Ammon's horn (tissue), 1 donor: ENCODE data around the gene LEFTY1.
"Not testable (repeated sequence)": the region's sequence is repeated elsewhere in the genome, so short reads cannot be mapped to it uniquely, and the experiment has no call there.

ENCODE experiments used
- DNase-seq: peaks from one replicate; pipeline ENCODE4 v3.0.0-alpha.2; 2016; ENCODE audit warnings: low spot score

LEFTY1 gene

DNA sequence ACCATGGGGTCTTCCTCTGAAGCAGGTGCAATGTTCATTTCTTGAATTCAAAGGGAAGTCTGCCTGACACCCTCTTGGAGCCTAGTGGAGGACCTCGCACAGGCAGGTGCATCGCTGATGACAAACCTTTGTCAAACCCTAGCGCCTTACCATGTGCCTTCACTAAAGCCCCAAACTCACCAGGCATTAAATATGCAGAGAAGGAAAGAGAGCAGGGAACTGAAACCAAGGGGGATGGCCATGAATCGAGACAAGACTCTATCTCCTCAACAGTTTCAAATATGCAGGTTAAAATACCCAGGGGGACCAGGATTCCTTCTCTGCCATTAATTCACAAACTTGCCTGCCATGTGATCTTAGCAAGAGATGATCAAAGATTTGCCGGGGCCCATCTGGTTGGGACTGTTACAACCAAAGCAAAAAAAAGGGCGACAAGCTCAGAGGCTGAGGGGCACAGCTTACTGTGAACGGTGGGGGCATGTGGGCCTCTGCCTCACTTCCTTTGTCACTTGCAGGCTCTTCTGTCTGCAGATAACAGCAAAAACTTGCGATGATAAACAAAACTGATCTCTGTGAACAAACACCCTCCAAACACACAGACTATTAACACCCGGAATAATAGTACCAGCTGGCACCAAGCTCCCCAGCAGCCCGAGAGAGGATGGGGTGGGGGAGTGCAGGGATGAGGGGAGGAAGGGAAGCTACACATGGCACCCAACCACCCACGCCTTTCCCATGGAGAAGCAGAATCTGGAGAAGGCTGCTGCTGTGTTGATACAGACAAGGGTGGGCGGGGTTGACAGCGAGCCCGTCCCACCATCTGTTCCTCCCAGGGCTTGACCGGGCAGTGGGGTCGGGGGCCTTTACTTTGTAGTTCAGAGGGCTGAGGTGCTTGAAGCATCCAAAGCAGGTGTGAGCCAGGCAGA lies 40.7 kb downstream of the LEFTY1 start:
- DNase-seq, result peak; percentile 93

DNA sequence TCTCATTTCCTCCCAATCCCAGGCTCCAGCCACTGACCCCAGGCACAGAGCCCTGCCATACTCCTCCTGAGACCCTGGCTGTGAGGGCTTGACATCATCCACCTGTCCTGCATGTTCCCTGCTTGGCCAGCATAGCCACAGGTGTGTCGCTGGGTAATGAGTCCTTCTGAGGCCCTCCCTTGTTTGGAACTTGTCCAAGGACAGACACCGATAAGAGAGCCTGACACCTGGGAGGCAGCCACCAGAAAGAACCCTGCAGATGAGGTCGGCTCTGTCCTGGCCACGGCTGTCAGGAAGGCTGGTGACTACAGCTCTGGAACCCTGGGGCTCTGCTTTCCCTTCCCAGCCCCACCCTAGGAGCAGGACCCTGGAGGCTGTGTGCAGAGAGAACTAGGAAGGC lies 41.3 kb downstream of the LEFTY1 start:
- DNase-seq, result no peak

DNA sequence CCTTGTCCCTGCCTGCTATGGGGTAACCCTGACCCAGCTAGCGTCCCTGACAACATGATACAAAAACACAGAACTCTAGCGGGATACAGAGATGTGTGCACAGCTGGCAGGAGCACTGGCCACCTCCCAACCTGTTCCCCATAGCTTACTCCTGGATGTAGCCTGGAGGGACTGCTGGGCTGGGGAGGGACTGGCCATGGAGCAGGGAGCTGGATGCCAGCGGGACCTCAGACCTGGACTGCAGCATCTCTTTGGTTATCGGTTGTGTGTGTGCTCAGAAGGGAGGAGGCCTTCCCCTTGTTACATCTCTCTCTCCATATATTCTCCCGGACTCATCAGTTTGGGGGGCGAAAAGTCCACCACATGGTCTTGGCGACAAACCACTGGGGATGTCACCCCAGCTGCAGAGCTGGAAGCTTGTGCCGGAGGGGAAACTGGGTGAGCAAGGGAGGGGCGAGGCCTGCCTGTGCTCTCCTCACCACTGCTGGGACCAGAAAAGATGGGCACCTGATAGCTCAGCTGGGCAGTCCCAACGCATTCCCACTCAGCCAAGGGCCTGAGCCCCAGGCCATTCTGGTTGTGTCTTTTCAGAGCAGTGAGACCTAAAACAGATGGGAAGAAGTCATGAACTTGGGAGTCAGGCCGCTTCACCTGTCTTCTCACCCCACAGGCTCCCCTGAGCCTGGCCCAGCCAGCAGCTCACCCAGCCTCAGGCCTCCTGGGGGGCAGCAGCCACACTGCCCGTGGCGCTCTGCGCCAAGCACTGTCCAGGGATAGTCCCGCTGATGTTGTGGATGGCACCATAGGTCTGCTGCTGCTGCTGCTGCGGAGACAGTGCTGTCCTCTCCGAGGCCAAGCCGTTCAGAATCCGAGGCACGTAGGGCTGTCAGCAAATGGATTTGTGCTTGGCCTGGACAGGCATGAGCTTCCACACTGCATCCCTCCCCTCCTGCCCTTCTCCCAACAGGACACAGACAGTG lies 42.3 kb downstream of the LEFTY1 start:
- peak; percentile 60 for DNase-seq

DNA sequence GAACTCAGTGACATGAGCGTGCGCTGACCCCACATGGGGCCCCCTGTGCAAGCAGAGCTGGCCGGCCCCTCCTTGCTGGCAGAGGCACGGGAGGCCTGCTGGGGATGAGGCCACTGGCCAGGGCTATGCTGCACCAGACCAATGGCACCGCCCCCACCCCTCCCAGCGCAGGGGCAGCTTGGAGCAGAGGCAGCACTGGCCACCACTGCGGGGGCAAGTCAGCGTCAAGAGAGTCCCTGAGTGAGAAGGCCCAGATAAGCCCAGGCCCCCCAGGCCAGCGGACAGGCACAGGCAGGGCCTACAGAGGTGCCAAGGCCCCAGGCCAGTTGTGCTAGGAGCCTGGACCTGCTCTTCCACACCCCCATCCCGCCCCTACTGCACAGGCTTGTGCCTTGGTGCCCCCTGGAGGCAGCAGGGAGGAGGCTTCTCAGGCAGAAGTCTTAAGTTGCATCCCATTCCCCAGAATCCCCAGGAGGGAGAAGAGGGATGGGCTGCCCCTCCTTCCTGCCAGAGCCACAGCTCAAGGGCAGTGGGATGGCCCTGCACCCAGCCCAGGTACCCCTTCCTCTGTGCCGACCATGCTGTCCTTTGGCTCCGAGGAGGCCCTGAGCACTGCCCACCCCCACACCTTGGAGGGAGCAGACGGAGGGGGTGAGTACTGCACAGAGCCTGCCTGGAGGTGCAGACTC lies 43.2 kb downstream of the LEFTY1 start:
- peak; percentile 74 for DNase-seq

DNA sequence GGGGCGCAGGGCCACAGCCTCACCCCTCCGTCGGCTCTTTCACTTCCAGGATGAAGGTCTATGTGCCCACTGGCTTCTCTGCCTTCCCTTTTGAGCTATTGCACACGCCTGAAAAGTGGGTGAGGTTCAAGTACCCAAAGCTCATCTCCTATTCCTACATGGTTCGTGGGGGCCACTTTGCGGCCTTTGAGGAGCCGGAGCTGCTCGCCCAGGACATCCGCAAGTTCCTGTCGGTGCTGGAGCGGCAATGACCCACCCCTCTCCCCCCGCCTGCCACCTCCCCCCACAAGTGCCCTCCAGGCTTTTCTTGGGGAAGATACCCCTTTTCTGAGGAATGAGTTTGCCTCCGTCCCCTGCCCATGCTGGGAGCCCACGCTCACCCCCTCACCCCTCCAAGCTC lies 43.8 kb downstream of the LEFTY1 start:
- DNase-seq, result no peak

DNA sequence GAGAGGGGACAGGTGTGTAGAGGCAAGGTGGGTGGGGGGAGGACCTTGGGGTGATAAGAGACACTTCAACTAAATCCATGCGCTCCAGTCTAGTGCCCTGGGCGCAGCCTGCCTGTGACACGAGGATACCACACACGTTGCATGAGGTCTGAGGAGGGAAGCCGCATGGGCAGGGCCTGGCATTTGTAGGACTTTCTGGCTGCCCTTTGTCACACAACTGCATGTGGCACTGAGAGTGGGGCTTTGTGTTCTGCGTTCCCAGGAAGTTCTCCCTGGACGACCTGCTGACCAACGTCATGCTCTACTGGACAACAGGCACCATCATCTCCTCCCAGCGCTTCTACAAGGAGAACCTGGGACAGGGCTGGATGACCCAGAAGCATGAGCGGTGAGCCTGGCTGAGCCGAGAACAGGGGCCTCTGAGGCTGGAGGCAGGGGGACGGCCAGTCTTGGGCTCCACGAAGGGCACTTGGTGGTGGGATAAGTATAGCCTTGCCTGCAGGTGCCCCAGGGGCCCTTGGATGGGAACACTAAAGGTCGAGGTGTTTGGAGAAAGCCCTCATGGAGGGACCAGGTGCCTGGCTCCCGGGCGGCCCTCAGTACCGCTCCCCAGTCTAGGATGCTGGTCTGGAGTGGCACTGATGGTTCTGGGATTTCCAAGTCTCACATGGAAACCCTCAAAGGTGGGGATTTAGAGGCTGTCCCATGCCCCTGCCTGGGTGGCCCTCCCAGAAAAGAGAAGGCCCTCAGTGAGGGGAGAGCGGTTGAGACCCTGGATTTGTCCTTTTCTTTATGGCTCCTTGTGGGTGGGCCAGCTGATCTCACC lies 44.5 kb downstream of the LEFTY1 start:
- DNase-seq, result peak; percentile 43

DNA sequence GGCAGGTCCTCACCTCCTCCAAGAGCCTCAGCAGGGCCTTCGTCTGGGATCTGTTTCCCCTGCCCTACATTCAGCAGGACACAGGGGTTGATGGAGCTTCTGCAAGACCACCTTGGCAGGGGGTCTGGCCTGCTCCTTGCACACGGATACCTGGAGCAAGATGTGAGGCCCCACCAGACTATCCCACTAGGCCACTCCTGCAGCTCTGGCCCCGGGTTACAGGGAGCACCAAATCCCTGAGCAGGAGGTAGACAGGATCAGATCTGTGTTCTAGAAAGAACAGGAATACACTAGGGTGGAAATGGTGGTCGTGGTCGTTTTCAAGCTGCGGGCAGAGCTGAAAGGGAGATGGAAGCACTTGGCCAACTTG lies 45.5 kb downstream of the LEFTY1 start:
- no peak for DNase-seq

DNA sequence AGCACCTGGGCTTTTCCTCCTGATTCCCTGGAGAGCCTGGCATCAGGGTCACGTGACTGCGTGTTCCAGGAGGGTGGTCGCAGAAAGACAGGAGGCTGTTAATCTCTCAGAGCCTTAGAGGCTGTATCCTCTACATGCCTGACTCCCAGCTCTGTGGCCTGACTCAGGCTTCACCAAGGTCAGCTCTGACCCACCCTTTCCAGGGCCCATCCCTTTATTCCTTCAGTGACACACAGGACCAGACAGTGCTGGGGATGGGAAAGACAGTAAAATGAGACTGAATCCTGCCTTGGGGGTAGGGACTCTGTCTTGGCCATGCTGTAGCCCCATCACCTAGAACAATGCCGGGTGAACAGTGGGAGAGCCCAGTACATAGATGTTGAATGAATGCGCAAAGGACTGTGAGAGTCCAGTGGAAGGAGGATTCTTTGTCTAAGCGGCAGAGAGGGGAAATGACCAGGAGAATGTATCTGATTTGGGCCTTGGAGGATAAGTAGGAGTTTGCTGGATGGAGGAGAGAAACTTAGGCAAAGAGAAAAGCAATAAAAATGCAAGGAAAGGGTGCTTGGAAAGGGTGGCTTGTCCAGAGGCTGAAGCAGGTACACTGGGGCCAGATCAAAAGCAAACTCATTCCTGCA lies 46.0 kb downstream of the LEFTY1 start:
- no peak for DNase-seq

DNA sequence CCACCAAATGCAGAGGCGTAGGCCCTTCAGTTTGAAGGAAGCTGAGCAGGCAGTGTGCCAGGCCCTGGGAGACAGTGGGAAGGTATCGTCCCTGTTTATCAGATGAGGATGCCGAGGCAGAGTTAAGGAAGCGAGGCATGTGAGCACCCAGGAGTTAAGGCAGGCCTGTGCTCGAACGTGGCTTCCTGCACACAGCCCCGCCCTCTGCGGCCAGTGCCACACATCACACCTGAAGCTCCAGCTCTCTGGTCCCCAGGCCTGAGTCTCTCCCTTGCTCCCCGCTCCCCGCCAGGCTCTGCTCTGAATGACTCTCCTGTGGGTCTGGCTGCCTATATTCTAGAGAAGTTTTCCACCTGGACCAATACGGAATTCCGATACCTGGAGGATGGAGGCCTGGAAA lies 46.9 kb downstream of the LEFTY1 start:
- no peak for DNase-seq

DNA sequence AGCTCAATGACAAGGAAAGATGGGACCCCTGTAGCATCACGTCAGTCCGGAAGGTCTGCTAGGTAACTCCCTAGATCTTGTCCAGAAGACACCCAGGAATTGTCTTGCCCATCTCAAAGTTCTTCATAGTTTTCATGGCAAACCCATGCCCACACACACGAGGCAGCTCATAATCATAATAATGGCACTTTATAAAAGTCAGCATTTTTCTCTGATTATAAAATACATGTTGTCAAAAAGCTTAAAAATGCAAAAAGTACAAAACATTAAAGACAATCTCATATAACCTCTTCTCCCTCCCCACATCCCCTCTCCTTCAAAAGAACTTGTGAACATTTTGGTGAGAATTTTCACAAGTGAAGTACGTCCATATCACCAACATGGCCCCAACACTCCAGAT lies 48.2 kb downstream of the LEFTY1 start:
- DNase-seq, result no peak

DNA sequence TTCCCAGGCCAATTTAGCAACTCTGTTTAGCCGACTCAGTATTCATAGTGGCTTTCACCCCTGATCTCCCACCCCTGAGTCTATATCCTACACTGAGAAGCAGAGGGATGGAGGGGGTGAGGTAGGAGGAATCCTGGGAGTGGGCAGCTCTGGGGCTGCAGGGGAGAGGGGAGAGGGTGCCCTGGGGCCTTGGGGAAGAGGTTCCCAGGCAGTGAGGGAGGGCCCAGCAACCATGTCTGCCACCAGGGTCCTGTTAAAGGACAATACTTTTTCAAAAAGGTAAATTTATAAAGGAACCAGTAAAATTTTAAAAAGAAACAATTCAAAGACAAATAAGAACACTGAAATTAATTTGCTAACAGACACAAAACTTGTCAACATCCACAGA lies 48.7 kb downstream of the LEFTY1 start:
- no peak for DNase-seq

DNA sequence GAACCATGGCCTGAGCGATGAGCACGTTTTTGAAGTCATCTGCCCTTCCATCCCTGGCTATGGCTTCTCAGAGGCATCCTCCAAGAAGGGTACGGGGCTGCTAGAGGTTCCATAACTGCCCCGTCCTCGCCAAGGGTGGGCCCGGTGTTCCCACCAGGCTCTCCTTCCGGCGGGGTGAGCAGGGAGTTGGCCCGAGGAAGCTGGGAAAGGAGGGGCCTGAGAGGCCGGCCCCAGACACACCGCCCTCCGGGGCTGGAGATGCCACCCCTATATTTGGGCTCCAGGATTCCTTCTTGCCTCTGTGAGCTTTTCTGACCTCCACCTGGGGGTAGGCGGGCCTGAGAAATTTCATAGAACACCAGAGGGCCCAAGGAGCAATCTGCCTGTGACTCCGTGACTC lies 50.2 kb downstream of the LEFTY1 start:
- DNase-seq, result no peak

DNA sequence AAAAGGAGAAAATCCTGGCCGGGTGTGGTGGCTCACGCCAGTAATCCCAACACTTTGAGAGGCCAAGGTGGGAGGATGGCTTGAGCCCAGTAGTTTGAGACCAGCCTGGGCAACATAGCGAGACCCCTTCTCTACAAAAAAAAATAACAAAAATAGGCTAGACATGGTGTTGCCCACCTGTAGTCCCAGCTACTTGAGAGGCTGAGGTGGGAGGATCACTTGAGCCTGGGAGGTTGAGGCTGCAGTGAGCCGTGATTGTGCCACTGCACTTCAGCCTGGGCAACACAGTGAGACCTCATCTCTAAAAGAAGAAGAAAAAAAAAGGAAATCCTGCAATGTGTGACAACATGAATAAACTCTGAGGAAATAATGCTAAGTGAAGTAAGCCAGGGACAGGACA lies 52.6 kb downstream of the LEFTY1 start:
- not testable (repeated sequence) for DNase-seq
